Activated CD8-positive, alpha-beta T cell treated with anti-CD3 and anti-CD28 coated beads for 36 hours (primary cell): ENCODE data around the gene PREX1. TPM values are rescaled to one million over a fixed set of nuclear protein-coding genes. Genes with fewer than 3 reads are reported as not detected.

Experiments used
- ATAC-seq: fragments of 200-7000 bp; cut with Tn5 transposase; one replicate; pipeline ENCODE4 v1.10.0; 2021; ENCODE audit warnings: mild to moderate bottlenecking, moderate library complexity
- CTCF ChIA-PET: fragments of 350-600 bp; sonication (Branson Sonifier 250); formaldehyde crosslinking; loops from one replicate; lab custom pipeline; 2021; ENCODE audit warnings: antibody characterized with exemption; lab: Charles Lee
- POLR2A ChIA-PET: fragments of 350-600 bp; sonication (Branson Sonifier 250); formaldehyde crosslinking; loops from one replicate; lab custom pipeline; 2021; ENCODE audit warnings: antibody characterized with exemption; lab: Charles Lee
- DNase-seq: peaks from one replicate; pipeline ENCODE4 v3.0.0-alpha.2; 2020
- H3K27ac Mint-ChIP-seq: one replicate; pipeline ENCODE4 v1.8.0; 2021; ENCODE audit warnings: mild to moderate bottlenecking, mixed read lengths
- H3K27me3 Mint-ChIP-seq: one replicate; pipeline ENCODE4 v1.8.0; 2021; ENCODE audit warnings: mixed read lengths
- H3K36me3 Mint-ChIP-seq: one replicate; pipeline ENCODE4 v1.8.0; 2021; ENCODE audit warnings: low read depth, mixed read lengths
- H3K4me1 Mint-ChIP-seq: one replicate; pipeline ENCODE4 v1.8.0; 2021; ENCODE audit warnings: low read depth, mixed read lengths
- H3K4me3 Mint-ChIP-seq: one replicate; pipeline ENCODE4 v1.8.0; 2021; ENCODE audit warnings: mild to moderate bottlenecking, moderate library complexity, mixed read lengths
- H3K9me3 Mint-ChIP-seq: one replicate; pipeline ENCODE4 v1.8.0; 2021; ENCODE audit warnings: mixed read lengths
- CTCF ChIP-seq: fragments of 200-600 bp; IDR thresholded peaks from one replicate; pipeline ENCODE4 v1.8.0; 2022; ENCODE audit warnings: antibody characterized with exemption, mild to moderate bottlenecking
- intact Hi-C: fragments of 100-400 bp; cut with micrococcal nuclease; formaldehyde crosslinking; loops from one replicate; pipeline ENCODE4 v1.10.0; 2022
- total RNA-seq, 2 experiments: library from RNA; stranded (reverse); gene quantifications; one replicate each; pipeline ENCODE4 v1.2.3, GENCODE V29; 2021

The PREX1 gene
- total RNA-seq, 2 experiments from 2014 or later: 79.7 to 80.5 TPM

GRCh38 chr20:48695255-48695654, 132.5 kb downstream of the PREX1 start:
- peak overlapping the region; percentile 14 for H3K27ac Mint-ChIP-seq

GRCh38 chr20:48694381-48694865, 133.4 kb downstream of the PREX1 start:
- H3K36me3 Mint-ChIP-seq: peaks cover 50% of the 10 kb centered on the region
- no peaks in the 10 kb centered on the region for H3K27me3 Mint-ChIP-seq
- peak overlapping the region; percentile 62 for H3K27ac Mint-ChIP-seq

More at GRCh38 chr20:48695255-48695654, 132.5 kb downstream of the PREX1 start:
- DNase-seq: no peak
- Mint-ChIP-seq H3K36me3 (peaks cover 50% of the 10 kb centered on the region), H3K4me1 (peaks cover 24% of the 10 kb centered on the region), H3K9me3 (no peaks in the 10 kb centered on the region), H3K4me3 (no peak overlapping the region), H3K27me3 (no peaks in the 10 kb centered on the region)
- CTCF ChIA-PET: interaction anchor here (0.6 to 2.4 kb wide), 3 partner anchors 12 to 38 kb away, joined by 3 to 12 read pairs (median 5); no protein-coding TSS in a partner anchor
- POLR2A ChIA-PET: interaction anchor here (1.6 to 2.1 kb wide), 2 partner anchors 11 to 17 kb away, joined by 4 to 7 read pairs; no protein-coding TSS in a partner anchor
- ATAC-seq: no peak
- no peak for TF ChIP-seq CTCF
- intact Hi-C loops: no loop called here

GRCh38 chr20:48691523-48691922, 136.3 kb downstream of the PREX1 start:
- ChIA-PET POLR2A (interaction anchor here (1.3 kb wide), 1 partner anchor 135 kb away, joined by 3 read pairs; no protein-coding TSS in a partner anchor), CTCF (no interaction called here)
- DNase-seq: no peak
- Mint-ChIP-seq H3K27ac (no peak overlapping the region), H3K4me3 (no peak overlapping the region), H3K4me1 (peaks cover 23% of the 10 kb centered on the region), H3K36me3 (peaks cover 41% of the 10 kb centered on the region), H3K9me3 (no peaks in the 10 kb centered on the region), H3K27me3 (no peaks in the 10 kb centered on the region)
- intact Hi-C loops: no loop called here
- no peak for ATAC-seq
- no peak for TF ChIP-seq CTCF

More at GRCh38 chr20:48694381-48694865, 133.4 kb downstream of the PREX1 start:
- TF ChIP-seq CTCF: no peak
- ATAC-seq (no peak), DNase-seq (no peak)
- Mint-ChIP-seq H3K4me1 (peaks cover 26% of the 10 kb centered on the region), H3K4me3 (no peak overlapping the region), H3K9me3 (no peaks in the 10 kb centered on the region)
- ChIA-PET CTCF (interaction anchor here (1.8 kb wide), 1 partner anchor 37 kb away, joined by 5 read pairs; no protein-coding TSS in a partner anchor), POLR2A (interaction anchor here (2.1 kb wide), 1 partner anchor 10 kb away, joined by 7 read pairs; no protein-coding TSS in a partner anchor)
- intact Hi-C loops: no loop called here

- Mint-ChIP-seq H3K4me3 (no peak overlapping the region), H3K27me3 (no peaks in the 10 kb centered on the region), H3K27ac (no peak overlapping the region), H3K36me3 (peaks cover 35% of the 10 kb centered on the region), H3K4me1 (peaks cover 23% of the 10 kb centered on the region), H3K9me3 (no peaks in the 10 kb centered on the region)
- no peak for TF ChIP-seq CTCF
- CTCF ChIA-PET: no interaction called here
- intact Hi-C loops: no loop called here
- POLR2A ChIA-PET: no interaction called here
- DNase-seq (no peak), ATAC-seq (no peak)
These were observed 136.9 kb downstream of the PREX1 start for GRCh38 chr20:48690888-48691287.

- ChIA-PET POLR2A (interaction anchor here (0.6 to 1.0 kb wide), 2 partner anchors 8 to 60 kb away, joined by 3 to 4 read pairs; no protein-coding TSS in a partner anchor), CTCF (interaction anchor here (1.3 kb wide), 1 partner anchor 20 kb away, joined by 3 read pairs; no protein-coding TSS in a partner anchor)
- no peak for DNase-seq
- no peak for ATAC-seq
- no peak for TF ChIP-seq CTCF
- no peaks in the 10 kb centered on the region for H3K27me3 Mint-ChIP-seq
- intact Hi-C loops: no loop called here
- H3K4me3 Mint-ChIP-seq: no peak overlapping the region
- no peaks in the 10 kb centered on the region for H3K9me3 Mint-ChIP-seq
- peaks cover 37% of the 10 kb centered on the region for H3K36me3 Mint-ChIP-seq
- H3K4me1 Mint-ChIP-seq: peaks cover 24% of the 10 kb centered on the region
- peak overlapping the region; percentile 44 for H3K27ac Mint-ChIP-seq
These were observed 137.8 kb downstream of the PREX1 start for GRCh38 chr20:48689874-48690571.
